Measurements from ENCODE around the gene RAB33A.

RAB33A gene

GRCh38 chrX:130171446-130172126, at the start of gene RAB33A:
RAB33A (plus strand) TSS chrX:130171962; CDS start chrX:130172063, 101 bp downstream.
- no peak for DNase-seq (ENCODE audit: low read depth)

GRCh38 chrX:130124577-130124976, 47.2 kb upstream of the RAB33A start:
- DNase-seq (ENCODE audit: low read depth), result no peak

- DNase-seq (ENCODE audit: low read depth), result no peak
Observed at GRCh38 chrX:130125091-130125874, 46.5 kb upstream of the RAB33A start.

- DNase-seq (ENCODE audit: low read depth), result no peak
Observed at GRCh38 chrX:130130990-130131389, 40.8 kb upstream of the RAB33A start.

- DNase-seq (ENCODE audit: low read depth), result no peak
Observed at GRCh38 chrX:130136496-130136895, 35.3 kb upstream of the RAB33A start.

- no peak for DNase-seq (ENCODE audit: low read depth)
Observed at GRCh38 chrX:130136961-130137360, 34.8 kb upstream of the RAB33A start.

GRCh38 chrX:130139474-130140201, 32.1 kb upstream of the RAB33A start:
- DNase-seq (ENCODE audit: low read depth), result no peak

GRCh38 chrX:130144509-130144908, 27.3 kb upstream of the RAB33A start:
- no peak for DNase-seq (ENCODE audit: low read depth)

GRCh38 chrX:130145123-130145522, 26.6 kb upstream of the RAB33A start:
- DNase-seq (ENCODE audit: low read depth), result no peak

- no peak for DNase-seq (ENCODE audit: low read depth)
Observed at GRCh38 chrX:130147631-130148030, 24.1 kb upstream of the RAB33A start.

GRCh38 chrX:130155564-130155963, 16.2 kb upstream of the RAB33A start:
- DNase-seq (ENCODE audit: low read depth), result no peak

GRCh38 chrX:130158311-130158710, 13.5 kb upstream of the RAB33A start:
- DNase-seq (ENCODE audit: low read depth), result no peak

- DNase-seq (ENCODE audit: low read depth), result no peak
Observed at GRCh38 chrX:130159776-130160175, 12.0 kb upstream of the RAB33A start.

- no peak for DNase-seq (ENCODE audit: low read depth)
Observed at GRCh38 chrX:130162094-130162735, 9.5 kb upstream of the RAB33A start.

GRCh38 chrX:130163398-130163797, 8.4 kb upstream of the RAB33A start:
- no peak for DNase-seq (ENCODE audit: low read depth)

- DNase-seq (ENCODE audit: low read depth), result no peak
Observed at GRCh38 chrX:130165181-130165702, 6.5 kb upstream of the RAB33A start.

GRCh38 chrX:130165703-130166502, 5.9 kb upstream of the RAB33A start, which contains the start of gene AIFM1:
AIFM1 (minus strand) TSS chrX:130165841; CDS start chrX:130165656, 185 bp downstream.
- DNase-seq (ENCODE audit: low read depth), result peak; percentile 67

- DNase-seq (ENCODE audit: low read depth), result no peak
Observed at GRCh38 chrX:130166503-130166777, 5.3 kb upstream of the RAB33A start.

GRCh38 chrX:130167040-130167439, 4.7 kb upstream of the RAB33A start:
- DNase-seq (ENCODE audit: low read depth), result no peak

GRCh38 chrX:130170752-130171445, 863 bp upstream of the RAB33A start:
- DNase-seq (ENCODE audit: low read depth), result no peak
